ENCODE results near the gene PYCR2. TPM values are rescaled to one million over a fixed set of nuclear protein-coding genes. Genes with fewer than 3 reads are reported as not detected.

Gene PYCR2
- total RNA-seq, 1 donor from 2014 or later: 22.1 TPM

DNA sequence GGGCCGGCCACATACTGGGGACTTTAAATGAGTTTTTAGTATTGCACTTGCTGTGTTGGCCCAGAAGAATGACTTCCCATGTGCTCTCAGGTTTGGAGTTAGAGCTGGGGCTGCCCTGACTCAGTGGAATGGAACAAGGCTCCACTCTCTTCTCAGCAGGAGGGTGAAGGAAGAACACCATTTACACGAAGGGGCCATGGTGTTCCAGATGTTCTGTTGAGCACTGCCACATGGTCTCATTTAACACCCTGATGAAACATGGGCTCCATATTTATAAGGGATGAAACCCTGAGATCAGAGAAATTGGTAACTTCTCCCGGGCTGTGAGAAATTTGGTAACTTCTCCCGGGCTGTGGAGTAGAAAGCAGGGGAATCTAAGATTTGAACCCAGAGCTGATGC, 5.8 kb downstream of the PYCR2 start:
- no peak for DNase-seq

GRCh38 chr1:225917536-225917935, 6.5 kb downstream of the PYCR2 start:
- DNase-seq: no peak

DNA sequence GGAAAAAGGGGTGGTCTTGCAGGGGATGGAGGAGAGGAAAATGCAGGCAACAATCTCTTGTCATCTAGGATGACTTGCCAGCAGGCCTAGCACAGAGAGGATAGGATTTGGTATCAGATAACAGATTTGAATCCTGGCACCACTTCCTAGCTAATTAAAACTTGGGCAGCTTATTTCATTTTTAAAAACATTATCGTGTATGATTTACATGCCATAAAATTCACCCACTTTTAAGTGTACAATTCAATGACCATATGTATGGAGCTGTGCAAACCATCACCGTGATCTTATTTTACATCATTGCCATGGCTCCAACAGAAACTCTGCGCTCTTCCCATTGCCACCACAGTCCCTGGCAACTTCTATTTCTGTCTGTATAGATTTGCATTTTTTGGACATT, 6.9 kb downstream of the PYCR2 start:
- DNase-seq: no peak

DNA sequence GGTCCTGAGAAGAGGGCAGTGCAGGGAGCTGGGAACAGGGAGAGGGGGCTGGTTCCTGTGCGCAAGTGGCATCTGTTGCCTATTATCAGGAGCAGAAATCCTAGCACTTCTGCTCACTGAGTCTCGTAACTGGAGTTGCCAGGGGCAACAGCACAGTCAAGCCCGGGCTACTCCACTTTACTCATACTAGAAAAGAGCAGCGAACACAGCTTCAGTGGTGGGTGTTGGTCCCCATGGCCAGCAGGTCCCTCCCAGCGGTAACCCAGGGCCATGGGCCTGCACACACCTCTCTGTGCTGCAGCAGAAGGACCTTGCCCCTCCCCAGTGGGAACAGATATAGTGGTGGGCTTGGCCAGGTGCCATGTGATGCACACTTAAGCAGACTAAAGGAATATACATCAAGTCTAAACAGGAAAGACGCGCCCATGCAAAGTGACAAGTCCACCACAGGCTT, 8.5 kb downstream of the PYCR2 start:
- DNase-seq: peak; percentile 27

DNA sequence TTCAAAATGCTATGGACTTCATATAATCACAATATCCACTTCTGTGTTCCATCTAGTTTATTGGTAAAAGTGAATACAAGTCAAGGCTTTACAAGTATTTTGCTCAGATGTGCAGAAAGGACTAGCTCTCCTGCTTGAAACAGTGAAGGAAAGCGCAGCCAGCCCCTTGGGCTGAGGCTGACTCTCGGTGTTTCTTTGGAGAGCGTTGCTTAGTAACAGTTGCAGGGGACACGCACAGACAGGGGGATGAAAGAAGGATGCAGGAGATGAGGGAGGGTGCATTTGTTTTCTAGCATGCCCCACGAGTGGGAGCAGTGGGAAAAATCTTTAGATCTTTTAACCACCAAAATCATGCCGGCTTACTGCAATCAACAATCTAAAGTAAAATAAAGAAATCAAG, 9.1 kb downstream of the PYCR2 start:
- DNase-seq: no peak

- no peak for DNase-seq
Measured at GRCh38 chr1:225914391-225914790, 9.7 kb downstream of the PYCR2 start.

GRCh38 chr1:225911191-225912130, 12.6 kb downstream of the PYCR2 start:
- peak; percentile 78 for DNase-seq

DNA sequence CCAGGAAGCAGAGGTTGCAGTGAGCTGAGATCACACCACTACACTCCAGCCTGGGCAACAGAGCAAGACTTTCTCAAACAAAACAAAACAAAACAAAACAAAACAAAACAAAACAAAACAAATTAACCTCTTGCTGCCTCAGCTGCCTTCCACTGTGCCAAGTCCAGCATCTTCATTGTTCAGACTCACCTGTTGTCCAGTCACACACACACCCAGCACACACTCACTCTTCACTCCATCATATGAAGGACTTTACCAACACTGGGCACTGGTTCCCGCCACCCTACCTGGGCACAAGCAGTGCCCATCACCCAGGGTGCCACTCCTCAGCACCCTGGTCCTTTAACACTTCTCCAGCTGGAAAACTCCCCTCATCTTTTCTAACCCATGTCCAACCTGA, 14.6 kb downstream of the PYCR2 start:
- no peak for DNase-seq

DNA sequence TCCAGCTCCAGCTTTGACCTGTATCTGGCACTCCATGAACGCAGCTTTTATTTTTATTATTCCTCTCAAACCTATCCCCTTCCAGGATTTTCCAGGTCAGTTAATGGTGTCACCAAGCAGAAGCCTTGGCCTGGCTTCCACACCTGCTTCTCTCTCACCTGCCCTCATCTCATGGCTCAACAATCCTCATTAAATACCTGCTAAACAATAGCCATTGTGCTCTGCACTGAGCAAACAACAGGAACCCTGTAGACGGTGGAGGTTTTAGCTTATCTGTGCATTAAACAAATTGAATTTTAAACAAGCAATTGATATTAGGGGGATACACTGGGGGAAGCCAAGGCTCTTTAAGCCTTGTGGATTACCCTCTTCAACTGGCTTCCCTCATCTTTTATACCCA, 15.3 kb downstream of the PYCR2 start:
- DNase-seq: no peak

DNA sequence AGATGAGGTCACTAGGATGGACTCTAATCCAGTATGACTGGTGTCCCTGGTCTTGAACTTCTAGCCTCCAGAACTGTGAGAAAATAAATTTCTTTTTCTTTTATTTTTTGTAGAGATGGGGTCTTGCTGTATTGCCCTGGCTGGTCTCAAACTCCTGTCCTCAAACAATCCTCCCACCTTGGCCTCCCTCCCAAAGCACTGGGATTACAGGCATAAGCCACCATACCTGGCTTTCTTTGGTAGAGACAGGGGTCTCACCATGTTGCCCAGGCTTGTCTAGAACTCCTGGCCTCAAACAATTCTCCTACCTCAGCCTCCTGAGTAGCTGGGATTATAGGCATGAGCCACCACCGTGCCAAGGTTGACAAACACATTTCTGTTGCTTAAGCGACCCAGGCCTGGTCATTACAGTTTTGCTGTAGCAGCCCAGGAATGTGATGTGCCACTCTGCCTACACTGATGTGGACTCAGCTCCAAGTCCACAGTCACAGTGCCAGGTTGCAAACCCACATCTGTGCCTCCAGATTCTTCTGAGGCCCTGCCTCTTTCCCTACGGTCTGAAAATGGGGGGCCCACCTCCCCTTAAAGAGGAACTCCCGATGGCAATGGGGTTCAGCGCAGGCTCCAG, 15.9 kb downstream of the PYCR2 start:
- DNase-seq: no peak

DNA sequence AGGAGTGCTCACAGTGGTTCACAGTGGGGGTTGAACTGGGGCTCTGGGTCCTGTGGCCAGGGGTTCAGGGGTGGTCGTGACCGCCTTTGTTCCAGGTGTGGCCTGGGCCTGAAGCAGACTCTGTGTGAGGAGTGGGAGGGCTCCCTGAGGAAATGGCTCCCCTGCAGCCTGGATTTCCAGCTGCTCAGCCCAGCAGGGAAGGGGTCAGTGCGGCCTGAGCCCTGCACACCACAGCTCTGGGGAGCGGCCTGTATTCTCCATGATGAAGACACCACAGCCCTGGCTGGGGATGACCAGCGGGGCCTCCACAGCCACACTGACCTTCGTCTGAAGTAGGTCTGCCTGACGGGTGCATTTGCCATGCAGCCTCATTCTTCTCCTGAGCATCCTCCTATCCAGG, 16.7 kb downstream of the PYCR2 start:
- DNase-seq: no peak

DNA sequence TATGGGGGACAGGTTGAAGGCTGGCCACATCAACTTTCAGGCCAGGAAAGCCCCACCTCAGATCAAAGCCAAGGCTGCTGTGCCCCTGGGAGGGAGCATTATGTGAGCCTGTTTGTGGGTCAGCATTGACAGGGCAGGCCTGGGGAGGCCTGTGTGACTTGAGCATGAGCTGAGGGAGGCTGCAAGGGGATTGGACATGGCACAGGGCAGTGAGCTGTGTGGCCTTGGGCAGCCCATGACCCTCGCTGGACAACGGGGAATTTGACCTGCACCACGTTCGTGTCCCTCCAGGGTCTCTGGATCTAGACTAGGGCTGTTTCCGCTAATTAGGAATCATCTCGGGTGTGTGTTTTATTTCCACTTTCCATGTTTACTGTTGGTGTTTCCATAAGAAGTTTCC, 17.6 kb downstream of the PYCR2 start:
- DNase-seq: no peak

DNA sequence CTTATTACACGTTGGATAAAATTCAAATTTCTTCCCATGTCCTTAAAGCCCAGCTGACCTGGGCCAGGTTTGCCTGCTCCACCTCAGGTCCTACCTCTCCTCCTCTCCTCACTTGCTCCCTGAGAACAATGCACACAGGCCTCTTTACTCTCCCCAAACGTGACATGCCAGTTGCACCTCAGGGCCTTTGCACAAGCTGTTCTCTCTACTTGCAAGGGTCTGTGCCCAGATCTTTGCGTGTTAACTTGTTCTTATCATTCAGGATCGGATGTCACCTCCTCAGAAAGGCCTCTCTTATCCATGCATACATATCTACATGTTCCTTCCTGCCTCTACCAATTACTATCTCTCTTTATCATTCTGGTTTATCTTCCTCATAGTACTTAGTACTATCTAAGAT, 20.4 kb downstream of the PYCR2 start:
- no peak for DNase-seq

GRCh38 chr1:225899044-225899925, 24.8 kb downstream of the PYCR2 start:
- DNase-seq: no peak

- DNase-seq: no peak
Measured at GRCh38 chr1:225897595-225898514, 26.2 kb downstream of the PYCR2 start.

DNA sequence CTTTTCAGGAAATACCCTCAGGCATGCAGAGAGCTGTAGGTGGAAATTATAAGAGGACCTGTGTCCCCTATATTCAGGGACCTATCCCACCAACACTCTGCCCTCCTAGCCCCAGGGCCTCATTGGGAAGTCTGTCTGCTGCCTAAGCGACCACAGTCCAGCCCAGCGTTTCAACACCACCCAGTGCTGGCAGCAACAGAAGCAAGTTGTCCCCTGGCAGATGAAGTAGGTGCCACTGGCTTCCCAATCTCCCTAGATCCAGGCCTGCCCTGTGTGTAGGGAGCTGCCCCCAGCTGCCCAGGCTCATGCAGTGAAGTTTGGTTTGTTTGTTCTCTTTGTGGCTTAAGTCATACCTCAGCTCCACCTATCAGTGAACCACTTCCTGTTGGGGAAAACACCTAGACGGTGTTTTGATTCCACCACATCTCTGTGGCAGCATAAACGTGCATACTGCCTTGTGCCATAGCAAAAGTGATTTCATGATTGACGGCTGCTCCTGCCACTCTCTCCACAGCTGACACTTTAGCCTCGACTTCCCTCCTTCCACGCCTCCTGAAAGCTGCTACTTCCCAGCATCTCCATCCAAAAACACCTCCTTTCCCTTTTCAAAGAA, 27.0 kb downstream of the PYCR2 start:
- DNase-seq: no peak

DNA sequence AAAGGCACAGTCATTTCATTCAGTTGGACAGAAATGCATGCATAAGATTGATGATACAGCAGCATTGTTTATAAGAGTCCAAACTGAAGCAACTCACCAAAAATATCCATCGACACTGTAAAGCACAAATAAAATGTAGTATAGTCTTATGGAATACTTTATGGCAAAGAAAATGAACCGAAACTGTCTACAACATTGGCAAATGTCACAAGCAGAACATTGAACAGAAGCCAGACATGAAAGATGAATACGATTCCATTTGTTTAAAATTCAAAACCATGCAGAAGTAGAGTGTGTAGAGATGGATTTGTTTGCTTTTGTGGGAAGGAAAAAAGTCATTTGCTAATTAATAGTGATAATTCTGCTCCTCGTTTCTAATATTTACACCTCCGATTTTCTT, 27.6 kb downstream of the PYCR2 start:
- no peak for DNase-seq

- no peak for DNase-seq
Measured at GRCh38 chr1:225892307-225892706, 31.7 kb downstream of the PYCR2 start.

DNA sequence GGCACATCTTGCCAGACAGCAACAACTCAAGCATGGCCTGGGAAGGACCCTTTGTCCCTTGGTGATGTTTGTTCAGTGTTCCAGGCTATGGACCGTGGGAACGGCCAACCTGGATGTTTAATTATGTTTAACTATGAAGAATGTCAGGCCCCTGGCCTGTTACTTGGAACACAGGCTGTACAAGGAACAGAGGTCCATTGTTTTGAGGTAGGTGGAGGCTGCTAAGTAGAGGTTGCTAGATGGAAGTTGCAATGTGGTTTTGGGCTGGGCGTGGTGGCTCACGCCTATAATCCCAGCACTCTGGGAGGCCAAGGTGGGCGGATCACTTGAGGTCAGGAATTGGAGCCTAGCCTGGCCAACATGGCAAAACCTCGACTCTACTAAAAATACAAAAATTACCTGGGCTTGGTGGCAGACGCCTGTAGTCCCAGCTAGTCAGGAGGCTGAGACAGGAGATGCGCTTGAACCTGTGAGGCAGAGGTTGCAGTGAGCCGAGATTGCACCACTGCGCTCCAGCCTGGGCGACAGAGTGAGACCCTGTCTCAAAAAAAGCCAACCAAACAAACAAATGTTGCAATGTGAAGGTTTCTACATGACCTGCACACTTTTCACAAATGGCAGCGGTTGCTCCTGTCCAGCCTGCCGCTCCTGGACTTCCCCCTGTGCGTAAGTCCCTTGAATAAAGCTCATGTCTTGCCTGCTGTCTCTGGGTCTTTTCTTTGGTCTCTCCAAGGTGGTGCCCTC, 32.6 kb downstream of the PYCR2 start:
- no peak for DNase-seq
